Raji (cell line): ENCODE measurements around the gene RTN4.

Experiments used
- POLR2A ChIP-seq: IDR thresholded peaks from 2 replicates; pipeline ENCODE4 v1.6.1; 2011; ENCODE audit warnings: low read depth, low read length, control low read depth; ENCODE audit not compliant: insufficient read depth

The RTN4 gene

DNA sequence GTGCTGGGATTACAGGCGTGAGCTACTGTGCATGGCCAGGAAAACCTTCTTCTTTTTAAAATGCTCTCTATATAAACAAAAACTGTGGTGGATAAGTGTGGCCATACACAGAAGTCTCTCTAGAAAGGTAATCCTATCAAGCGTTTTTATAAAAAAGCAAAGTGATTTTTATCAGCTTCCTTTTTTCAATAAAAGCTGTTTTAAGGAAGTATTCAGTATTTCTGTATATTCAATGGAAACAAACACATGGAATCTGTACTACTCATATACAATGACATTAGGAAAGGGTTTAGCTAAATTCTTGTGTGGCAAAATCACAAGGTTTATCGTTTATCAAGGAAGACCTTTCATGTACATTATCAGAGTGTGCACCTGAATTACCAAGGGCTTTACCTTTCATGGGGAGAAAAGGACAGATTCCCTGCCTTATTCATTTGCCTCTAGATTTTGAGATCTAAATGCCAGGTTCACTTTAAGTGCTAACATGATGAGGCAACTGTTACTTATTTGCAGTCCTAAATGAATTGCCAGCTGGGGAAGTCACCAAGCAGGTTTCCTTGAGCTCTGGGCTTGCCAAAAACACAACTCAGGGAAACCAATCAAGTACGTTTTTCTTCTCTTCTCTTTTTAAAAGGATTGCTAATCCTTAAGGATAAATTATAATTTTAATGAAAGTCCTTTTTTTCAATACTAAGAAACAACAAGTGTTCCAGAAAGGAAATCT, 70.8 kb downstream of the RTN4 start:
- TF ChIP-seq POLR2A = no peak

- no peak for TF ChIP-seq POLR2A
Measured at GRCh38 chr2:54977149-54977548, 73.1 kb downstream of the RTN4 start.

DNA sequence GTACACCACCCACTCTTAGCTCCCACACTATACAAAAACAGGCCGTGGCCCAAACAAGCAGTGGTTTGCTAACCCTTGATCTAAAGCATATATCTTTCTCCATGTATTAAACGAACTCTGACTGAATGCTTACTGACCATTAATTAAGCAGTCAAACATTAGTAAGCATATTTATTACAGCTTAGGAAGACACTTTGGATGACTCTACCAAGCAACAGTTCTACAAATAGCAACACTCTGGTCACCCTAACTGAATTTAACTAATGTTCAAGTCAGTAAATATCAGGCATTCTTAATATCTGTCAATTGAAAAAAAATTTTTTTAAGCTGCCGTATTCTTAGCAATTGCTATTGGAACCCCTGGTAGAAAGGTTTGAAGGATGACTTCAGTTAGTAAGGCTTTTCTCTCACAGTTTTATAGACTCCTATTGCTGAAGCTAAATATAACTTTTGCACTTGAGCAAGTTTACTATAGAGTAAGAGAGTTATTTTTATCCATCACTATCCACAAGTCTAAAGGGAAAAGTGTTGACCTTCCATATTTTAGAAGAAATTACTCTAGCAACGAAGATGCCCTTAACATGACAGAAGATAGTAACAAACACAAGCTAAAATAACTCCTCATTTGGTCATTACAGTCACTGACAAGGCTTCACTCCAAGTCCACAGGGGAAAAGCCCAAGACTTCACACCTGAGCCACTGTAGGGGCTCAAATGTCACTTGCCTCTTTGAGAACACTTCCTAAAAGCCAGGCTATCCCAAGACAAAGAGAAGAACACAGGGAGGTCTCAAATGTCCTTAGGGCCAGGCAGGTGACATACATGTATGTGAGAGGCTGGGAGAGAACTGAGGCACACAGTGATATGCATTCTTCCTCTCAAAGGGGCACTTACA, 74.4 kb downstream of the RTN4 start:
- no peak for TF ChIP-seq POLR2A

- TF ChIP-seq POLR2A = no peak
Measured at GRCh38 chr2:54975175-54975574, 75.1 kb downstream of the RTN4 start.

DNA sequence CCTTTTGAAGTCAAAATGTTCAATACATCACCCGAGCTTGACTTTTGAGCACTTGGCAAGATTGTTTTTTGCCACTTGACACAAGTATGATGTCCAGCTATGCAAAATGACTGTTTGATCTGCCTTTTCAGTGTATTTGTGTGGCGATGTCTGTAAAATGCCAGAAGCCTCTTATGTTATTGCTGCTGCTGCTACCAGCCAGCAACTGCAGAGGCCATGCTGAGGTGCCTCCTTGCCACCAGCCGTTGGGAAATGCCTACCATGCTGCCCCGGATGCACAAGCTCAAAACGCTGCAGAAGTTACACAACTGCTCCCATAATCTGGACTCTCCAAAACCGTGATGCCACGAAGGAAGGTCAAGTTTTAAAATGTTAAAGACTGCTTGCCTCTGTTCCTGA, 80.3 kb downstream of the RTN4 start:
- no peak for TF ChIP-seq POLR2A

DNA sequence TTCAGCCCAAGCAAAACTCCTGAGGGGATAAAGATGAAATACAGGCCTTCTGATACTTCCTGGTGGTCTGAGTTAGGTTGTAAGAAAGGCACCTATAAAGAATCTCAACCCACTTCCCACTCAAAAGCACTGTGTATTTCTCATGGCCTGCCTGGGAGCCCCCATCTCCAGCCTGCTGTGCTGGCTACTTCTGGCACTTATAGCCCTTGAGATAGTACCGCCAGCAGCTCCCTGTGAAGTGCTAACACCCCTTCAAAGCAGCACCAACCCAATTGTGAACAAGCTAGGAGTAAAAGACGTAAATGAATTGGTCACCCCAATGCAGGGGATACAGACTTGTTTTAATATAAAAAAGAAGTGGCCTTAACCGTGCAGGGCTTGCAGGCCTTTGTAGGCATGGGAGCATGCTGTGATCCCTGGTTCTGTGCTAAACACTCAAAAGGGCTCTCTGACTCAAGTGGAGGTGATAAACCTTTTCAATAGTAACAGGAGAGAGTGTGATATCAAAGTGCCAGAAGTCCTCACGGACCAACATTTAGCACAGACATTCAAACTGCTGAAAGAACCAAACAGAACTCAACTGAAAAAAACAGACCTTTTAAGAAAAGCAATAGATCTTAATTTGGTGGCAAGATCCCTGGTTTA, 80.8 kb downstream of the RTN4 start:
- TF ChIP-seq POLR2A = no peak

- TF ChIP-seq POLR2A = no peak
Measured at GRCh38 chr2:54968561-54969218, 81.6 kb downstream of the RTN4 start.

- no peak for TF ChIP-seq POLR2A
Measured at GRCh38 chr2:54967759-54968365, 82.4 kb downstream of the RTN4 start.

DNA sequence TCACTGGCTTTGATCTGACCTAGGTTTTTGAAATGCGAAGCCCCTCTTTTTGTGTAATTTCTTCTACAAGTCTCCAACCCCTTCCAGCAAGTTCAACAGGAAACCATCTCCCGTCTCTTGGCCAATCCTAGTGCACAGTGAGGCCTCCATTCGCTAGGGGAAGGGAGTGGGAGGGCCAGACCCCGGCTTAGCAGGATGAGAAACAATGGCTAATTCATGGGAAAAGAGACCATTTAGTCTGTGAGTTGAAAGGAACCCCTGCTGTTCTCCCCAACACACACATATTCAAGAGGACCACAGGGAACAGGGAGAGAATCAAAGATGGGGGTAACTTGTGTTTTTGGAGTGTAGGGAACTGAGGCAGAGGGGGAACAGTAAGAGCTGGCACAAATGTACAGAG, 83.0 kb downstream of the RTN4 start:
- no peak for TF ChIP-seq POLR2A

DNA sequence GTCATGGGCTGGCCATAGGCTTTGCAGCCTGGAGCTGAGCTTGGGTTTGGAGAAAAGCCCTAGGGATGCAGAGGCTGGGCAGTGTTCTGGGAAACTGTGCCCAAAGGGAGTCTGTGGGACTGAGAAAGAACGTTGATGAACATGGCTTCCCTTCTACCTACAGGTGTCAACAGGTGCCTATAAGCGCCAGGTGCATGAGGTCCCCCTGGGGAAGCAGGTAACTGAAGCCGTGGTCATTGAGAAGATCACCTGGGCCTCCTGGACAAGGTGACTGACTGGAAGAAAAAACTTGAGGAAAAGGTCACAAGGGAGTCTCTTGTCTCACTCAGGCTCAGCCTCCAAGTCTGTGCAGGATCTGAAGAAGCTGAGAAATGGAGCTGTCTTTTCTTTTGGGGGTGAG, 83.4 kb downstream of the RTN4 start:
- TF ChIP-seq POLR2A = no peak

DNA sequence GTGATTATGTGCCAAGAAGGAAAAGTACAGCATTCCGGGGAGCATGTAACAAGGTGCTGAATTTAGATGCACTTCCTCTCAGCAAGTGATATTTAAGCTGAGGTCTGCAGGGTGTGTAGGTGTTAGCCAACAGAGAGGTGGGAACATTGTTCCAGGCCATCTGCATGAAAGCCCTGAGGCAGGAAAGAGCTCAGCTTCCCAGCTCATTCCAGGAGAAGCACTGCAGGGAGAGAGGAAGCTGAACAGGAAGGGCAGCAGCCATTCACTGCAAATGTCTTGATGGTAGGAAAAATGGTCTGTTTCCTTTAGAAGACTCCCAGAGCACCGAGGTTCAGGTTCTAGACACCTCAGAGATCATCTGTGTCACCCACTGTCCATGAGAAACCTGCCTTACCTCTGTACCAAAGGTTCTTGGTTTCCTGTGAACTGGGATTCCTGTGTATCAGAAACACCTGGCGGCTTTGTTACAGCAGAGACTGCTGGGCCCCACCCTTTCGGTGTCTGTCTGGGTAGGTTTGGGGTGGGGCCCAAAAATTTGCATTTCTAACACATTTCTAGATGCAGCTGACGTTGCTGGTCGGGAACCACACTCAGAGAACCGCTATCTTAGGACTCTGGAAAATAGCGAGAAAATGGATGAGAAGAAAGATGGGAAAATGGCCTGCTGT, 84.0 kb downstream of the RTN4 start:
- no peak for TF ChIP-seq POLR2A

DNA sequence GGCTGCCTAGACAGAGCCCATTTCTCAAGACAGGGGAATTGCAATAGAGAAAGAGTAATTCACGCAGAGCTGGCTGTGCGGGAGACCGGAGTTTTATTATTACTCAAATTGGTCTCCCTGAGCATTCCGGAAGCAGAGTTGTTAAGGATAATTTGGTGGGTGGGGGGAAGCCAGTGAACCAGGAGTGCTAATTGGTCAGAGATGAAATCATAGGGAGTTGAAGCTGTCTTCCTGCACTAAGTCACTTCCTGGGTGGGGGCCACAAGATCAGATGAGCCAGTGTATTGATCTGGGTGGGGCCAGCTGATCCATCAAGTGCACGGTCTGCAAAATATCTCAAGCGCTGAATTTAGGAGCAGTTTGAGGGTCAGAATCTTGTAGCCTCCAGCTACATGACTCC, 84.8 kb downstream of the RTN4 start:
- no peak for TF ChIP-seq POLR2A

DNA sequence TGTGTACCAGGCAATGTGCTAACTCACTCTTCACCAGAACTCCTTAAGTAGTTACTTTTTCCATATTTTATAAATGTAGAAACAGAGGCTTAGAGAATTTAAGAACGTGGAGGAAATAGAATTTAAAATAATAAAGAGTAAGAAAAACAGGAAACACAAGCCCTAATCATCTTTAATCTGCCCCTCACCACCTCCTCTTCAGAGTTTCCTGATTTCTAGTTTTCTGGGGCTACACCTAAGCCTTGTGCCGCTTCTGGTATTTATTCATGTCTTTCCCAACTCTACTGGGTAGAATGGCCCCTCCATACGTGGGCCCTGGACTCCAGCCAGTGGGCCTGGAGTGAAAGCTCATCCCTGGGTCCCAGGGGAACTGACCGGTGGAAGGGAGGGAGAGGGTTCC, 85.4 kb downstream of the RTN4 start:
- TF ChIP-seq POLR2A = no peak

GRCh38 chr2:54964271-54964670, 86.0 kb downstream of the RTN4 start:
- TF ChIP-seq POLR2A = no peak
